Activated CD4-positive, alpha-beta T cell treated with anti-CD3 and anti-CD28 coated beads for 36 hours (primary cell): ENCODE measurements around the gene AVP. TPM values are rescaled to one million over a fixed set of nuclear protein-coding genes. Genes with fewer than 3 reads are reported as not detected.
"Not testable (repeated sequence)": the region's sequence is repeated elsewhere in the genome, so short reads cannot be mapped to it uniquely, and the experiment has no call there.

Experiments used
- ATAC-seq: fragments of 200-7000 bp; cut with Tn5 transposase; one replicate; pipeline ENCODE4 v1.10.0; 2021; ENCODE audit warnings: mild to moderate bottlenecking, moderate library complexity
- CTCF ChIA-PET: fragments of 350-600 bp; sonication (Branson Sonifier 250); formaldehyde crosslinking; loops from one replicate; lab custom pipeline; 2021; ENCODE audit warnings: antibody characterized with exemption; lab: Charles Lee
- POLR2A ChIA-PET: fragments of 350-600 bp; sonication (Branson Sonifier 250); formaldehyde crosslinking; loops from one replicate; lab custom pipeline; 2021; ENCODE audit warnings: antibody characterized with exemption, inconsistent platforms; lab: Charles Lee
- DNase-seq: peaks from one replicate; pipeline ENCODE4 v3.0.0-alpha.2; 2020
- H3K27ac Mint-ChIP-seq: one replicate; pipeline ENCODE4 v1.8.0; 2021; ENCODE audit warnings: mixed read lengths
- H3K27me3 Mint-ChIP-seq: one replicate; pipeline ENCODE4 v1.8.0; 2021; ENCODE audit warnings: mixed read lengths
- H3K36me3 Mint-ChIP-seq: one replicate; pipeline ENCODE4 v1.8.0; 2021; ENCODE audit warnings: low read depth, mixed read lengths
- H3K4me1 Mint-ChIP-seq: one replicate; pipeline ENCODE4 v1.8.0; 2021; ENCODE audit warnings: mixed read lengths
- H3K4me3 Mint-ChIP-seq: one replicate; pipeline ENCODE4 v1.8.0; 2021; ENCODE audit warnings: mild to moderate bottlenecking, moderate library complexity, mixed read lengths
- H3K9me3 Mint-ChIP-seq: one replicate; pipeline ENCODE4 v1.8.0; 2021; ENCODE audit warnings: low read depth, mixed read lengths
- intact Hi-C, 2 experiments: fragments of 100-400 bp; cut with DNase I in 1 of 2; cut with micrococcal nuclease in 1 of 2; formaldehyde crosslinking; loops; one replicate each; pipeline versions ENCODE4 v1.14.2 to v1.15.1; 2022 to 2024; cut with DNase I, micrococcal nuclease
- total RNA-seq, 2 experiments: library from RNA; stranded (reverse); gene quantifications; one replicate each; pipeline ENCODE4 v1.2.3, GENCODE V29; 2021

AVP gene
- total RNA-seq, 2 experiments from 2014 or later, result not detected

- no peak for ATAC-seq
- H3K4me3 Mint-ChIP-seq, result no peak overlapping the region
Observed at GRCh38 chr20:3123542-3123941, 39.0 kb upstream of the AVP start.

GRCh38 chr20:3121955-3122610 lies 37.6 kb upstream of the AVP start:
- intact Hi-C loops, result loop anchor here (2.0 to 5.0 kb wide), 2 partner anchors 35 kb away; partner anchors contain the start of genes FASTKD5 (in 1 of the 2) and UBOX5 (in 1 of the 2)
- ATAC-seq (no peak), DNase-seq (no peak)
- H3K27me3 Mint-ChIP-seq, result no peaks in the 10 kb centered on the region
- peaks cover 8% of the 10 kb centered on the region for H3K9me3 Mint-ChIP-seq
- H3K36me3 Mint-ChIP-seq, result peaks cover 51% of the 10 kb centered on the region
- CTCF ChIA-PET, result interaction anchor here (1.1 kb wide), 1 partner anchor 43 kb away, joined by 3 read pairs; no protein-coding TSS in a partner anchor
- H3K4me1 Mint-ChIP-seq, result peaks cover 37% of the 10 kb centered on the region
- peak overlapping the region; percentile 93 for H3K27ac Mint-ChIP-seq
- POLR2A ChIA-PET, result no interaction called here
- no peak overlapping the region for H3K4me3 Mint-ChIP-seq

More at GRCh38 chr20:3123542-3123941, 39.0 kb upstream of the AVP start:
- ChIA-PET CTCF (interaction anchor here (0.9 to 1.2 kb wide), 2 partner anchors 50 to 85 kb away, joined by 3 read pairs; partner anchors contain the start of gene ITPA), POLR2A (no interaction called here)
- Mint-ChIP-seq H3K36me3 (peaks cover 51% of the 10 kb centered on the region), H3K27ac (peak overlapping the region; percentile 93), H3K9me3 (peaks cover 8% of the 10 kb centered on the region), H3K4me1 (peaks cover 36% of the 10 kb centered on the region), H3K27me3 (no peaks in the 10 kb centered on the region)
- no peak for DNase-seq
- intact Hi-C loops, result loop anchor here (1.0 to 5.0 kb wide), 3 partner anchors 33 to 109 kb away; partner anchors contain the start of genes FASTKD5 (in 1 of the 2) and UBOX5 (in 1 of the 2)

GRCh38 chr20:3121271-3121911 lies 36.9 kb upstream of the AVP start:
- Mint-ChIP-seq H3K9me3 (peaks cover 8% of the 10 kb centered on the region), H3K27ac (peak overlapping the region; percentile 30), H3K36me3 (peaks cover 48% of the 10 kb centered on the region), H3K4me3 (no peak overlapping the region), H3K4me1 (peaks cover 40% of the 10 kb centered on the region), H3K27me3 (no peaks in the 10 kb centered on the region)
- POLR2A ChIA-PET, result no interaction called here
- CTCF ChIA-PET, result no interaction called here
- intact Hi-C loops, result loop anchor here in 1 of 2 experiments (5.0 kb wide), 1 partner anchor 36 kb away; the partner anchor contains the start of genes FASTKD5 and UBOX5
- DNase-seq (no peak), ATAC-seq (no peak)

GRCh38 chr20:3119044-3119443 lies 34.5 kb upstream of the AVP start:
- no peak overlapping the region for H3K4me3 Mint-ChIP-seq
- peaks cover 8% of the 10 kb centered on the region for H3K9me3 Mint-ChIP-seq
- no peak overlapping the region for H3K27ac Mint-ChIP-seq
- peaks cover 33% of the 10 kb centered on the region for H3K36me3 Mint-ChIP-seq
- CTCF ChIA-PET, result interaction anchor here (0.6 to 3.8 kb wide), 4 partner anchors 11 to 128 kb away, joined by 3 to 21 read pairs (median 4); no protein-coding TSS in a partner anchor
- DNase-seq, result no peak
- no peaks in the 10 kb centered on the region for H3K27me3 Mint-ChIP-seq
- H3K4me1 Mint-ChIP-seq, result peaks cover 45% of the 10 kb centered on the region
- intact Hi-C loops, result no loop called here
- POLR2A ChIA-PET, result interaction anchor here (0.7 kb wide), 1 partner anchor 42 kb away, joined by 3 read pairs; no protein-coding TSS in a partner anchor
- no peak for ATAC-seq

GRCh38 chr20:3117839-3118379 lies 33.4 kb upstream of the AVP start:
- POLR2A ChIA-PET, result interaction anchor here (0.7 kb wide), 1 partner anchor 60 kb away, joined by 3 read pairs; no protein-coding TSS in a partner anchor
- H3K27me3 Mint-ChIP-seq, H3K27ac Mint-ChIP-seq, H3K4me3 Mint-ChIP-seq, H3K9me3 Mint-ChIP-seq: not testable (repeated sequence)
- DNase-seq, result peak; percentile 75
- Mint-ChIP-seq H3K36me3 (peaks cover 26% of the 10 kb centered on the region), H3K4me1 (peaks cover 37% of the 10 kb centered on the region)
- intact Hi-C loops, result loop anchor here in 1 of 2 experiments (1.0 kb wide), 1 partner anchor 198 kb away; no protein-coding TSS in a partner anchor
- CTCF ChIA-PET, result interaction anchor here (1.1 to 3.8 kb wide), 4 partner anchors 11 to 65 kb away, joined by 3 to 21 read pairs (median 6); no protein-coding TSS in a partner anchor
- peak; percentile 70 for ATAC-seq

- ChIA-PET POLR2A (no interaction called here), CTCF (interaction anchor here (0.8 to 1.3 kb wide), 4 partner anchors 11 to 68 kb away, joined by 3 read pairs; no protein-coding TSS in a partner anchor)
- H3K4me1 Mint-ChIP-seq, result peaks cover 21% of the 10 kb centered on the region
- no peak for ATAC-seq
- no peak for DNase-seq
- intact Hi-C loops, result no loop called here
- H3K36me3 Mint-ChIP-seq, result peaks cover 11% of the 10 kb centered on the region
- no peaks in the 10 kb centered on the region for H3K9me3 Mint-ChIP-seq
- no peaks in the 10 kb centered on the region for H3K27me3 Mint-ChIP-seq
- H3K27ac Mint-ChIP-seq, result no peak overlapping the region
- H3K4me3 Mint-ChIP-seq, result no peak overlapping the region
Observed at GRCh38 chr20:3116341-3116740, 31.8 kb upstream of the AVP start.

- DNase-seq (peak; percentile 32), ATAC-seq (peak; percentile 52)
- CTCF ChIA-PET, result interaction anchor here (0.6 to 1.6 kb wide), 10 partner anchors 10 to 134 kb away, joined by 3 to 10 read pairs (median 3); no protein-coding TSS in a partner anchor
- Mint-ChIP-seq H3K4me3 (no peak overlapping the region), H3K4me1 (peaks cover 13% of the 10 kb centered on the region), H3K9me3 (no peaks in the 10 kb centered on the region), H3K27ac (no peak overlapping the region), H3K36me3 (peaks cover 2% of the 10 kb centered on the region), H3K27me3 (no peaks in the 10 kb centered on the region)
- intact Hi-C loops, result loop anchor here (1.0 kb wide), 1 partner anchor 61 kb away; no protein-coding TSS in a partner anchor
- POLR2A ChIA-PET, result no interaction called here
Observed at GRCh38 chr20:3115190-3116107, 30.9 kb upstream of the AVP start.

GRCh38 chr20:3111995-3112394 lies 27.5 kb upstream of the AVP start:
- intact Hi-C loops, result no loop called here
- Mint-ChIP-seq H3K27me3 (no peaks in the 10 kb centered on the region), H3K27ac (no peak overlapping the region), H3K36me3 (peaks cover 2% of the 10 kb centered on the region), H3K4me1 (peaks cover 7% of the 10 kb centered on the region), H3K4me3 (no peak overlapping the region), H3K9me3 (no peaks in the 10 kb centered on the region)
- ATAC-seq, result no peak
- ChIA-PET CTCF (interaction anchor here (1.3 kb wide), 1 partner anchor 17 kb away, joined by 3 read pairs; no protein-coding TSS in a partner anchor), POLR2A (no interaction called here)
- DNase-seq, result no peak

- ATAC-seq, result no peak
- POLR2A ChIA-PET, result no interaction called here
Observed at GRCh38 chr20:3111507-3111906, 27.0 kb upstream of the AVP start.

More at GRCh38 chr20:3111507-3111906, 27.0 kb upstream of the AVP start:
- Mint-ChIP-seq H3K27ac (no peak overlapping the region), H3K4me1 (peaks cover 5% of the 10 kb centered on the region), H3K4me3 (no peak overlapping the region), H3K27me3 (no peaks in the 10 kb centered on the region), H3K9me3 (no peaks in the 10 kb centered on the region), H3K36me3 (peaks cover 2% of the 10 kb centered on the region)
- intact Hi-C loops, result no loop called here
- DNase-seq, result no peak
- CTCF ChIA-PET, result no interaction called here
